ENCODE data around the gene CDK7. TPM values are rescaled to one million over a fixed set of nuclear protein-coding genes. Genes with fewer than 3 reads are reported as not detected.

Gene CDK7
- total RNA-seq, 2 experiments from 2014 or later: 36.2 to 41.2 TPM

DNA sequence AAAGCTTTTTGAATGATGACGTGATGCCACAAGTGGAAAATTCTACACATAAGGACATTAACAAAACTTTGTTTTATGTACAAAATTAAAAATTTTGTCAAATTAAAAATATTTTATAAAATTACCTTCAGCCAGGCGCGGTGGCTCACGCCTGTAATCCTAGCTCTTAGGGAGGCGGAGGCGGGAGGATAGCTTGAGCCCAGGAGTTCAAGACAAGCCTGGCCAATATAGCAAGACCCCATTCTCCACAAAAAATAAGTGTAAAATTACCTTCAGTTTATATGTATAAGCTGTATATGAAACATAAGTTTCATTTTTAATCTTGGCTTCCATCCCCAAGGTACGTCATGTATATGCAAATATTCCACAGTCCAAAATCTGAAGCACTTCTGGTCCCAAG, 40.9 kb downstream of the CDK7 start:
- no peak overlapping the region for H3K4me3 Mint-ChIP-seq
- H3K27ac Mint-ChIP-seq: no peak overlapping the region
- H3K4me1 Mint-ChIP-seq (ENCODE audit: low read depth): peaks cover 5% of the 10 kb centered on the region
- H3K9me3 Mint-ChIP-seq: no peaks in the 10 kb centered on the region
- no peaks in the 10 kb centered on the region for H3K27me3 Mint-ChIP-seq
- DNase-seq: no peak
- POLR2A ChIA-PET: no interaction called here
- CTCF ChIA-PET: no interaction called here
- H3K36me3 Mint-ChIP-seq: peaks cover 28% of the 10 kb centered on the region
- intact Hi-C loops (cut with micrococcal nuclease): no loop called here

DNA sequence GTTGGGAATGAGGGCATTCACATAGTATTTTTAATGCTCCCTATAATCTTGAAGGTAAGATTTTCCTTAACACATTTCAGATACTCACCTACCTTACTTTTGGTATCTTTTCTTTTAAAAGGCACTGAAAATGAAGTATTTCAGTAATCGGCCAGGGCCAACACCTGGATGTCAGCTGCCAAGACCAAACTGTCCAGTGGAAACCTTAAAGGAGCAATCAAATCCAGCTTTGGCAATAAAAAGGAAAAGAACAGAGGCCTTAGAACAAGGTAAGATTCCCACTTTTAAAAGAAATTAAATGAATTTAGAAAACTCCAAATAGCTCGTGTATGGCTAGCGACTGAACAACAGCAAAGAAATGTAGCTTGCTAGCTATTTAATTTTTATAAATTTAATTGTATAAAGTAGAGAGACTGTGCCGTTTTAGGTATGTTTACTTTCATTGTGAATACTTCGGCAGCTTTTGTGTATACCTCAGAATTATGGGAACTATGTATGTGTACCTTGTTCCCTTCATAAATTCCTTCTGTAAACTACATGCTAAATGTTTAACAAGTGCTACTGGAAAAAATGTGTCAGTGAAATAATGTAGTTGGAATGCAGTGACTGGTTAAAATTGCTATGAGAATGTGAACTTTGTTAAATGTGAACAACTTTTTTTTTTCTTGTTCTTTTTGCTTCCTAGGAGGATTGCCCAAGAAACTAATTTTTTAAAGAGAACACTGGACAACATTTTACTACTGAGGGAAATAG, 41.9 kb downstream of the CDK7 start:
- ChIA-PET POLR2A (interaction anchor here (0.6 kb wide), 1 partner anchor 59 kb away, joined by 3 read pairs; a partner anchor contains a TSS), CTCF (no interaction called here)
- Mint-ChIP-seq H3K27ac (no peak overlapping the region), H3K36me3 (peaks cover 23% of the 10 kb centered on the region), H3K4me3 (no peak overlapping the region), H3K27me3 (no peaks in the 10 kb centered on the region), H3K9me3 (no peaks in the 10 kb centered on the region), H3K4me1 (ENCODE audit: low read depth) (peaks cover 5% of the 10 kb centered on the region)
- no peak for DNase-seq
- intact Hi-C loops (cut with micrococcal nuclease): no loop called here

DNA sequence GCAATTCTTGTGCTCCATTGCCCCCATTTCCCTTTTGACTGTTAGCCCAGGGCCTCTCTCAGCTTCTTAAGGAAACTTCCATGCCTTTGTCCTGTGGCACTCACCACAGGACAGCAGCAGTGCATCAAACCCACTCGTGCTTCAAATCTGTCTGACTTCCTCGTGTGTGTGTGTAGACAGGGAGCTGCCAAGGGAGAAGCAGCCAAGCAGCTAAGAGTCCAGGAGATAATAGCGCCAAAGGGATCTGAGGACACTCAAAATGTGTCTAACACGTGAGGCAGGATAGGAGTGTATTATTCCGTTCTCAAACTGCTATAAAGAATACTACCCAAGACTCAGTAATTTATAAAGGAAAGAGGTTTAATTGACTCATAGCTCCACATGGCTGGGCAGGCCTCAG, 44.8 kb downstream of the CDK7 start:
- H3K4me3 Mint-ChIP-seq: no peak overlapping the region
- H3K36me3 Mint-ChIP-seq: peaks cover 22% of the 10 kb centered on the region
- H3K27me3 Mint-ChIP-seq: no peaks in the 10 kb centered on the region
- DNase-seq: no peak
- no peaks in the 10 kb centered on the region for H3K9me3 Mint-ChIP-seq
- no peaks in the 10 kb centered on the region for H3K4me1 Mint-ChIP-seq (ENCODE audit: low read depth)
- H3K27ac Mint-ChIP-seq: no peak overlapping the region
- intact Hi-C loops (cut with micrococcal nuclease): no loop called here
- ChIA-PET CTCF (interaction anchor here (1.2 kb wide), 1 partner anchor 13 kb away, joined by 4 read pairs; no protein-coding TSS in a partner anchor), POLR2A (no interaction called here)

DNA sequence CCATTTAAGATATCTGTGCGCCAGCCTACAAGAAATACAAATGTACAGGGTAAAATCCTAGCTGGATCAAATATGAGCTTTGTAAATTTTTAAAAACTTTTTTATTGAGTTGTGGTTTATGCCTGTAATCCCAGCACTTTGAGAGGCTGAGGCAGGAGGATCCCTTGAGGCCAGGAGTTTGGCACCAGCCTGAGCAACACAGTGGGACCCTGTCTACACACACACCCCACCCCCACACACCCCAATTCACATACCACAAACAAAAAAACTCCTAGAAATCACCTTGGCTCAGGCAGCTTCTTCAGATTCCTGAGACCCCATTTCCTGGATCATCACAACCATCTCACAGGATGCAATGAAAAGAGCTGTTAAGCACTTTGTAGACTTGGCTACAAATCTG, 46.4 kb downstream of the CDK7 start:
- H3K27me3 Mint-ChIP-seq: no peaks in the 10 kb centered on the region
- POLR2A ChIA-PET: no interaction called here
- H3K36me3 Mint-ChIP-seq: peaks cover 19% of the 10 kb centered on the region
- intact Hi-C loops (cut with micrococcal nuclease): loop anchor here (10.0 kb wide), 1 partner anchor 236 kb away; no protein-coding TSS in a partner anchor
- H3K4me1 Mint-ChIP-seq (ENCODE audit: low read depth): no peaks in the 10 kb centered on the region
- CTCF ChIA-PET: no interaction called here
- no peak for DNase-seq
- H3K27ac Mint-ChIP-seq: no peak overlapping the region
- H3K4me3 Mint-ChIP-seq: no peak overlapping the region
- H3K9me3 Mint-ChIP-seq: no peaks in the 10 kb centered on the region

DNA sequence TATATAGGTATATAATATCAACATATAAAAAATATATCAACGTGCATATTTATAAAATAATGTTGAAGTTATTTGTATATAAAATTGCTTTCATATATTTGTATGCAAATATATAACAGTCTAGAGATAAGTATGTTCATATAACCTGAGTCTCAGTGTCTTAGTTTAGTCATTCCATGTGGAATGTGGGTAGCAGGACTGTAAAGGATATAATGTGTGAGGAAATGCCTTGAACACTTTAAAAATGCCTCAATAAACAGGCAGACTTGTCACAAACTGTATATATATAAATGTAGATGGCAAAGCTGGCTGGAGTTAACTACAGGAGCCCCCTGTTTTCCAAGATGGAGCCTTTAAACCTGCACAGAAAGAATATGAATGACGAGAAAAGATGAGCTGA, 49.5 kb downstream of the CDK7 start:
- DNase-seq: no peak
- H3K36me3 Mint-ChIP-seq: peaks cover 12% of the 10 kb centered on the region
- intact Hi-C loops (cut with micrococcal nuclease): loop anchor here (10.0 kb wide), 1 partner anchor 239 kb away; no protein-coding TSS in a partner anchor
- no peaks in the 10 kb centered on the region for H3K4me1 Mint-ChIP-seq (ENCODE audit: low read depth)
- ChIA-PET POLR2A (no interaction called here), CTCF (no interaction called here)
- H3K27ac Mint-ChIP-seq: no peak overlapping the region
- no peaks in the 10 kb centered on the region for H3K9me3 Mint-ChIP-seq
- H3K27me3 Mint-ChIP-seq: no peaks in the 10 kb centered on the region
- no peak overlapping the region for H3K4me3 Mint-ChIP-seq

DNA sequence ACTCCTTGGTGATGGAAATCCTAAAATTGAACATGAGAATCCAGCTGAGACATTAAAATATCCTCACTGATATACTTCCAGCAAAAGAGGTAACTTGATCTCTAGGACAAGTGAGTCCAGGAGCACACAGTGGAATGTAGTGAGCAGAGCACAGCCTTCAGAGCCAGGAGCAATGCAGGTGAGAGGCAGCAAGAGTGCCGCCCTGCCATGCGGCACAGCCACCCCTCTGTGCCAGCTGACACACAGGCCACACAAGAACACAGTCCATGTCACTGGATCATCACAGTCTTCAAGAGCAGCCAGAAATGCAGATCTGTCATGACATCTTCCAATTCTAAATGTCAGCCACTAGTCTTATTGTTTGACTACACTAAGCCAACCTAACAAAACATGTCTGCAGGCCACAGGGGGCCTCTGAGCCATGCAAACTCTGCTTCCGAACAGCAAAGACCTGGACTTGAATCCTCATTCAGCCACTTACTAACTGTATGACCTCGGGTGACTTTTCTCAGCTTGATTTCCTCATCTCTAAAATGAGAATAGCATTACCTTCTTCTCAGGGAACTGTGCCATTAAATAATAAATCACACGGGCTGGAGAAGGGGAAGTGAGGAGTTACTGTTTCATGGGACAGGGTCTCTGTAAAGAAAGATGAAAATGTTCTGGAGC, 50.9 kb downstream of the CDK7 start:
- CTCF ChIA-PET: interaction anchor here (0.6 kb wide), 1 partner anchor 49 kb away, joined by 4 read pairs; no protein-coding TSS in a partner anchor

DNA sequence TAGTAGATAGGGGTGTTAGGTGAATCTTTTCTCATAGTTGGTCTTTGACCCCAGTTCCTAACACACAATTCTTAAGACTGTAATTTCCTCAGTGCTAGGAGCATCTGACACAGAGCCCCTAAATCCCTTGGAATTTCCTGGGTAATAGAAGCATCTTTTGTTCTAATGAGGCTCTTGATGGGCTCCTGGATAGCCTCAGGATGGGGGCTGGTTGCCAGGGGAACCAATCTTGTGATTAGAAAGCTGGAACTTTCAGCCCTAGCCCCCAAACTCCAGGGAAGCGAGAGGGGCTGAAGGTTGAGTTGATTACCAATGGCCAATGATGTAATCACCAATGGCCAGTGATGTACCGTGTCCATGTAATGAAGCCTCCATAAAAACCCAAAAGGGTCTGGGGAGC, 53.4 kb downstream of the CDK7 start:
- Mint-ChIP-seq H3K36me3 (peaks cover 5% of the 10 kb centered on the region), H3K4me1 (ENCODE audit: low read depth) (no peaks in the 10 kb centered on the region), H3K4me3 (no peak overlapping the region), H3K9me3 (no peaks in the 10 kb centered on the region), H3K27ac (no peak overlapping the region), H3K27me3 (no peaks in the 10 kb centered on the region)
- CTCF ChIA-PET: no interaction called here
- intact Hi-C loops (cut with micrococcal nuclease): loop anchor here (10.0 kb wide), 1 partner anchor 243 kb away; no protein-coding TSS in a partner anchor
- POLR2A ChIA-PET: no interaction called here
- DNase-seq: no peak

More for the DNA sequence above, 50.9 kb downstream of the CDK7 start:
- no peak overlapping the region for H3K4me3 Mint-ChIP-seq
- DNase-seq: no peak
- no peaks in the 10 kb centered on the region for H3K4me1 Mint-ChIP-seq (ENCODE audit: low read depth)
- H3K27me3 Mint-ChIP-seq: no peaks in the 10 kb centered on the region
- POLR2A ChIA-PET: no interaction called here
- intact Hi-C loops (cut with micrococcal nuclease): loop anchor here (10.0 kb wide), 1 partner anchor 241 kb away; no protein-coding TSS in a partner anchor
- peaks cover 7% of the 10 kb centered on the region for H3K36me3 Mint-ChIP-seq
- H3K27ac Mint-ChIP-seq: no peak overlapping the region
- H3K9me3 Mint-ChIP-seq: no peaks in the 10 kb centered on the region

DNA sequence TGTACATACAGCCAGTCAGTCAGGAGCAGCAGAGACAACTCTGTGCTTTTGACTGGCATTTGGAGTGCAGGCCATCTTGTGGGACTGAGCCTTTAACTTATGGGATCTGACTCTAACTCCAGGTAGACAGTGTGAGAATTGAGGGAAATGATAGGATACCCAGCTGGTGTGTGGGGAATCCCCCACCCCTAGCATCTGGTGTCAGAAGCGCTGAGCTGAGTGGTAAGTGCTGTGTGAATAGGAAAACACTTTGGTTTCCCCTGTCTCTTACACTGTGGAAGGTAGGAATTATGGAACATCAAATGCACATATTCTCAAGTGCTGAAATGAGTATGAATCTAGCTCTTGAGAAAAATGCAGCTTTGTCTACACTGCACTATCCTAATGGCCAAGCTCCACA, 54.0 kb downstream of the CDK7 start:
- H3K4me1 Mint-ChIP-seq (ENCODE audit: low read depth): no peaks in the 10 kb centered on the region
- no peaks in the 10 kb centered on the region for H3K27me3 Mint-ChIP-seq
- ChIA-PET CTCF (no interaction called here), POLR2A (no interaction called here)
- H3K9me3 Mint-ChIP-seq: no peaks in the 10 kb centered on the region
- intact Hi-C loops (cut with micrococcal nuclease): loop anchor here (10.0 kb wide), 1 partner anchor 244 kb away; no protein-coding TSS in a partner anchor
- no peak overlapping the region for H3K27ac Mint-ChIP-seq
- peaks cover 5% of the 10 kb centered on the region for H3K36me3 Mint-ChIP-seq
- no peak overlapping the region for H3K4me3 Mint-ChIP-seq
- DNase-seq: no peak

DNA sequence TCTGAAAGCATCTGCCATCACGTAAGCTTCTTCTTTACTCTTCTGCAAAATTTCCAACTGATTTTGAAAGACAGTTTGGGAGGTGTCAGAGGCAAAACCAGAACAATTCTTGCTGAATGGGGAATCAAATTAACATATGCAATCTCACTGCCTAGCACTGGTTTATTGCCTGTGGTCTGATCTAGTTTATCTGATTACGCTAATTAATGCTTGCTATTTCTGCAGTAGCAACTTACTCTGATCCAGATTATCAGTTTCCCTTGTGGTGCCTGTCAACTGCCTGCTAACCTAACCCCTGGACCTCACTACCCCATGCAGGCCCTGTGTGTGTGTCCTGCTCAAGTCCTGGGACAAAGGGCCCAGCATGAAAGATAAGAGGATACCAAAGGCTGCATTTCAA, 57.6 kb downstream of the CDK7 start:
- H3K4me3 Mint-ChIP-seq: no peak overlapping the region
- POLR2A ChIA-PET: no interaction called here
- H3K27ac Mint-ChIP-seq: no peak overlapping the region

DNA sequence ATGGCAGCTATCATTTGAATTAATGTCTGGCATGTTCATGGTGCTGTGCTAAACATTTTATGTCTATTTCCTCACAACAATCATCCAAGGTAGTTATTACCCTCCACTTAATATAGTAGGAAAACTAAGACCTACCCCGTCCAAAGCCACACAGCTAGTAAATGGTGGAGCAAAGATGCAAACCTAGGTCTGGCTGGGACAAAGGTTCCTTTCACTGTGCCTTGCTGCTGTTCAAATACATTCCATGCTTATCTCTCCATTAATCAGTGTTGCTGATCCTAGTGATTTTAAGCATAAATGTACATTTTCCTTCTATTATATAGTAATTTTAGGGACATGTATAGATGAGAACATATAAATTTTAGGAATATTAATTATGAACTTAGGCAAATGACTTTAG, 59.2 kb downstream of the CDK7 start:
- Mint-ChIP-seq H3K4me3 (no peak overlapping the region), H3K27ac (no peak overlapping the region), H3K4me1 (ENCODE audit: low read depth) (no peaks in the 10 kb centered on the region), H3K9me3 (no peaks in the 10 kb centered on the region), H3K27me3 (no peaks in the 10 kb centered on the region), H3K36me3 (peaks cover 3% of the 10 kb centered on the region)
- ChIA-PET CTCF (no interaction called here), POLR2A (no interaction called here)
- intact Hi-C loops (cut with micrococcal nuclease): no loop called here
- DNase-seq: no peak

More for the DNA sequence above, 57.6 kb downstream of the CDK7 start:
- Mint-ChIP-seq H3K9me3 (no peaks in the 10 kb centered on the region), H3K36me3 (peaks cover 3% of the 10 kb centered on the region), H3K27me3 (no peaks in the 10 kb centered on the region), H3K4me1 (ENCODE audit: low read depth) (no peaks in the 10 kb centered on the region)
- CTCF ChIA-PET: no interaction called here
- DNase-seq: no peak
- intact Hi-C loops (cut with micrococcal nuclease): no loop called here

DNA sequence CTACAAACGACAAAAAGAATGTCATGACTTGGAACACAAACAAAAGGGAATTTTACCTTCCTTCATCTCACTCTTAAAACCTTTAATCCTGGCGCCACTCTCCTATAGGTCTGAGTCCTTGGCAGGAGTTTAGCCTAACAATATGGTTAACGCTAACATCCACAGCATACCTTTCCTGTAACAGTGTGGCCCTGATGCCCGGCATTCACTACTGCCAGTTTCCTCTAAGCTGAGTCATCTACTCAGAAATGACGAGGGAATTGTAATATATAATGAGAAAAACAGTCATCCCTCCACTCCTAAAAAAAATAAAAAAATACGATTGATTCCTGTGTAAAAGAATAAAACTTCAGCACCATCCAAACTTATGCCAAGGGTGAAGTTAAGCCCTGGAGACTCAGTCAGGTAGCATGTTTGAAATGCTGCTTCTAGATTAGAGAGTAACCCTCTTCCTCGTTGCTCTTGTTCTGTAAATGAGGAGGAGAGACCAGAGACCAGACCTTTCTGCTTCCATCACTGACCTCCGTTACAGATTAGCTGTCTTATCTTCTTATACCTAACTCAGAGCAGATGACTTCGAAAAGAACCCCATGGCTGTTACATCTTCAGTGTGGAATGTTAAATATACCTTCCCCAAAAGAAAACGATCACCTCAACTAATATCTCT, 60.5 kb downstream of the CDK7 start:
- ChIA-PET POLR2A (interaction anchor here (0.6 kb wide), 2 partner anchors 26 kb away, joined by 3 to 4 read pairs; no protein-coding TSS in a partner anchor), CTCF (no interaction called here)
- no peaks in the 10 kb centered on the region for H3K27me3 Mint-ChIP-seq
- H3K4me3 Mint-ChIP-seq: no peak overlapping the region
- H3K27ac Mint-ChIP-seq: peak overlapping the region; percentile 7
- no peak for DNase-seq
- peaks cover 7% of the 10 kb centered on the region for H3K36me3 Mint-ChIP-seq
- H3K9me3 Mint-ChIP-seq: no peaks in the 10 kb centered on the region
- H3K4me1 Mint-ChIP-seq (ENCODE audit: low read depth): no peaks in the 10 kb centered on the region
- intact Hi-C loops (cut with micrococcal nuclease): no loop called here

DNA sequence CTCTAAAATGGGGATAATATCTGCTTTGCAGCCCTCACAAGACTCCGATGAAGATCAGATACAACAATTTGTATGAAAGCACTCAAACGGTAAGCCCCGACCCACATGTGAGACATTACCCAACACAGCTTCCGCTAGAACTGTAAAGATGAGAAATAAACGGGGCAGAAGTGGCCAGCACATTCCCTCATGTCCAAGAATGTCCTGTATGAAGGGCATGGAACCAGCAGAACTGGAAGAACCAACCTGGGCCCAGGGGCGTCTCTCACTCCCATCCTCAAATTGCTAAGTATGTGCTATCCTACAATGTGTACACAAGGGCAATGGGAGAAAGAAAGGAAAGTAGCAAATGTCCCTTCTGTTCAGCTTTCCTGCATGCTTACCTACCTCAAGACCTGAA, 64.9 kb downstream of the CDK7 start:
- Mint-ChIP-seq H3K9me3 (no peaks in the 10 kb centered on the region), H3K27me3 (no peaks in the 10 kb centered on the region), H3K27ac (no peak overlapping the region), H3K4me1 (ENCODE audit: low read depth) (no peaks in the 10 kb centered on the region), H3K4me3 (no peak overlapping the region), H3K36me3 (peaks cover 5% of the 10 kb centered on the region)
- no peak for DNase-seq
- ChIA-PET POLR2A (no interaction called here), CTCF (no interaction called here)
- intact Hi-C loops (cut with micrococcal nuclease): no loop called here

Data from activated CD4-positive, alpha-beta memory T cell treated with anti-CD3 and anti-CD28 coated beads for 36 hours (primary cell).